Thyroid gland (tissue), 4 donors: ENCODE results near the gene ASF1B. TPM values are rescaled to one million over a fixed set of nuclear protein-coding genes. Genes with fewer than 3 reads are reported as not detected.

Experiments used
- DNase-seq, 2 donors: peaks; one replicate each; pipeline ENCODE4 v3.0.0-alpha.2; 2019
- H3K27ac ChIP-seq, 3 donors: fragments of 200-600 bp; sonication (generic); 1 replicate in 2 of 3; 2 replicates in 1 of 3; pipeline ENCODE4 v1.5.1; 2016 to 2019; ENCODE audit warnings: mild to moderate bottlenecking in 1 of 3, moderate library complexity in 1 of 3
- H3K27me3 ChIP-seq: fragments of 200-600 bp; sonication (generic); one replicate; pipeline ENCODE4 v1.5.1; 2019
- H3K36me3 ChIP-seq, 2 donors: fragments of 200-600 bp; sonication (generic); one replicate each; pipeline ENCODE4 v1.5.1; 2016 to 2019
- H3K4me1 ChIP-seq, 2 donors: fragments of 200-600 bp; sonication (generic); one replicate each; pipeline ENCODE4 v1.5.1; 2017 to 2019
- H3K4me3 ChIP-seq, 3 donors: fragments of 200-600 bp; sonication (generic); replicated peaks in 1 of 3; 1 replicate in 2 of 3; 2 replicates in 1 of 3; pipeline ENCODE4 v1.5.1; 2016; ENCODE audit warnings: mild to moderate bottlenecking in 1 of 3
- H3K9me3 ChIP-seq: fragments of 200-600 bp; sonication (generic); one replicate; pipeline ENCODE4 v1.5.1; 2017
- CTCF ChIP-seq, 6 experiments: fragments of 200-600 bp in 3 of 6; fragments of 450-650 bp in 3 of 6; sonication (generic) in 3 of 6; IDR thresholded peaks; one replicate each; pipeline ENCODE4 v1.5.1; 2016 to 2019; ENCODE audit warnings: antibody characterized with exemption in 6 of 6, mild to moderate bottlenecking in 2 of 6, inconsistent platforms in 1 of 6, moderate library complexity in 1 of 6
- POLR2A ChIP-seq, 2 donors: fragments of 450-650 bp; IDR thresholded peaks; one replicate each; pipeline ENCODE4 v1.6.1; 2017; ENCODE audit warnings: antibody characterized with exemption in 2 of 2, mild to moderate bottlenecking in 2 of 2, moderate library complexity in 1 of 2
- WGBS, 2 donors: methylation state at CpG; one replicate each; pipeline ENCODE4 v1.1.5; 2017; 5-methylcytosine and 5-hydroxymethylcytosine counted together
- intact Hi-C: fragments of 100-400 bp; cut with DNase I; formaldehyde crosslinking; loops from one replicate; pipeline ENCODE4 v1.15.1; 2023
- total RNA-seq, 4 donors: library from RNA; depleted of rRNA; stranded (reverse); fragments of >200 nt; gene quantifications; one replicate each; pipeline ENCODE4 v1.2.3, GENCODE V29; 2016

The ASF1B gene
- total RNA-seq, 4 donors from 2014 or later, result 0.54 to 2.6 (median 0.95) TPM

- no peaks in the 10 kb centered on the region for H3K27me3 ChIP-seq
- H3K27ac ChIP-seq, result no peak overlapping the region
- no peaks in the 10 kb centered on the region for H3K4me1 ChIP-seq
- H3K9me3 ChIP-seq, result no peaks in the 10 kb centered on the region
- H3K4me3 ChIP-seq, result no peak overlapping the region
- peaks cover 14 to 23% of the 10 kb centered on the region in 2 donors for H3K36me3 ChIP-seq
- WGBS, 2 donors, result 94 to 97% methylated on average over 9 to 12 of the region's 12 CpGs
- intact Hi-C loops, result no loop called here
- TF ChIP-seq POLR2A (IDR thresholded peaks at IDR 0.05), result no peak
- no peak for TF ChIP-seq CTCF (IDR thresholded peaks at IDR 0.05)
- no peak for DNase-seq
These were observed 32.6 kb upstream of the ASF1B start for GRCh38 chr19:14168993-14169392.

- no peaks in the 10 kb centered on the region for H3K4me1 ChIP-seq
- TF ChIP-seq CTCF (IDR thresholded peaks at IDR 0.05) (no peak), POLR2A (IDR thresholded peaks at IDR 0.05) (no peak)
- H3K36me3 ChIP-seq, result peaks cover 13 to 23% of the 10 kb centered on the region in 2 donors
- 84 to 86% methylated on average over 19 of the region's 19 CpGs for WGBS, 2 donors
- H3K27ac ChIP-seq, result no peak overlapping the region
- H3K27me3 ChIP-seq, result no peaks in the 10 kb centered on the region
- intact Hi-C loops, result no loop called here
- no peaks in the 10 kb centered on the region for H3K9me3 ChIP-seq
- no peak overlapping the region for H3K4me3 ChIP-seq
- DNase-seq, result no peak
These were observed 32.0 kb upstream of the ASF1B start for GRCh38 chr19:14168259-14168972.

DNA sequence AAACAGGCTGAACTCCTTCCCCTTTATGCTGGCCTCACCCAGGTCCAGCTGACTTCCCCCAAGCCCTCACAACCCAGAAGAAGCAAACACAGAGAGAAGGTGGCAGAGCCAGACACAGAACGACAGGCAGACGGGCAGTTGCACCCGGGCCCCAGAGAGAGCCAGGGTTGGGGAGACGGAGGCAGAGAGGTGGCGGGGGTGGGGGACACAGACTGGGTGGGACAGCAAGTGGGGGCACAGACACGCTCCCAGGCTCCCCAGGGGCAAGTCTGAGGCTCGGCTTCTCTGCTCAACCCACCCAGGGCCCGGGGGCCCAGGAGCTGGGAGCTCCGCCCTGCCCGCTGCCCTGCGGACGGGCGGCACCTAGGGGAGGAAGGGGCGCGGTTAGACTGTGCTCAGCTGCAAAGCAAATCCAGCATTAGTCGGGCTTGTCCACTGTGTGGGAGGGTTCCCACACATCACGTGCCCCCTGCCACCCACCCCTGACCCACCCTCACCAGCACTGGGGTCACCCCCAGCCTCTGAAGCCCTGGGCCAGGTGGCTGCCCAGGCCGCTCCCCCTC, 31.3 kb upstream of the ASF1B start:
- Histone ChIP-seq H3K9me3 (no peaks in the 10 kb centered on the region), H3K27ac (no peak overlapping the region), H3K27me3 (no peaks in the 10 kb centered on the region), H3K4me1 (no peaks in the 10 kb centered on the region), H3K36me3 (peaks cover 16 to 28% of the 10 kb centered on the region in 2 donors), H3K4me3 (no peak overlapping the region)
- 69 to 75% methylated on average over 5 to 8 of the region's 18 CpGs for WGBS, 2 donors
- no peak for DNase-seq
- TF ChIP-seq POLR2A (IDR thresholded peaks at IDR 0.05) (no peak), CTCF (IDR thresholded peaks at IDR 0.05) (no peak)
- intact Hi-C loops, result no loop called here

GRCh38 chr19:14166999-14167575, 30.7 kb upstream of the ASF1B start:
- no peak for TF ChIP-seq CTCF (IDR thresholded peaks at IDR 0.05)
- TF ChIP-seq POLR2A (IDR thresholded peaks at IDR 0.05), result no peak
- Histone ChIP-seq H3K36me3 (peaks cover 21 to 33% of the 10 kb centered on the region in 2 donors), H3K27me3 (no peaks in the 10 kb centered on the region), H3K4me3 (no peak overlapping the region), H3K9me3 (no peaks in the 10 kb centered on the region), H3K27ac (no peak overlapping the region), H3K4me1 (no peaks in the 10 kb centered on the region)
- intact Hi-C loops, result no loop called here
- DNase-seq, result no peak
- 65 to 73% methylated on average over 11 to 12 of the region's 12 CpGs for WGBS, 2 donors
